ENCODE data around the gene TEX44. TPM values are rescaled to one million over a fixed set of nuclear protein-coding genes. Genes with fewer than 3 reads are reported as not detected.
"Not testable (repeated sequence)": the region's sequence is repeated elsewhere in the genome, so short reads cannot be mapped to it uniquely, and the experiment has no call there.

TEX44 gene
- total and polyA plus RNA-seq, 2 donors = 0.02 TPM; not detected in 1

DNA sequence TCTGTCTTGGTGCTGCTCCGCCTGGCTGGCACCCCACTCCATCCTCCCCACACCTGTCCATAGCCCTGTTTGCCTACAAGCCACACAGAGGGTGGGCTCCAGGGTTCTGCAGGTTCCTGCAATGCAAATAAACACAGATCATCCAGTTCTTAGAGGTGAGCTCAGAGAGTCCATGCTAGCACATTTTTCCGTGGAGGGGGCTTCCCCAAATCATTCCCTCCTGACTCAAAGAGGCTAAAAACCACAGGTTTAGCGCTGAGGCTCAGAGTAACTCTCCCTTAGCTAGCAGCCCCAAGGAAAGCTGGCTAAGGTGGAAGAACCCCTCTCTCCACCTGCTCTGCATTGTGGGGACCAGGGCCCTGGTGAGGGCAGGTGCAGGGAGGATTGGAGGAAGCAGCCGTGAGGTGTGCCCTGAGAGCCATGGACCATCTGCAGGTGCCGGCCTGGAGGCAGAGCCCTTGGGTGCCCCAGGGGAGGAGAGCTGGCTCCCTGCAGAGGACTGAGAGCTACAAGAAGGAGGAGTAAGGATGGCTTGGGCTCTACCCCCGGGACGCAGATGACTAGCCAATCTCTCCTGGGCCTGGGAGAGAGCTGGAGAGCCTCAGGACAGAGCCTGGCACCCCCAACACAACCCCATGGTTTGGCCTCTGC, 23.8 kb upstream of the TEX44 start:
- Histone ChIP-seq H3K4me1 (ENCODE audit: control insufficient read depth in 2 of 2, insufficient read depth in 2 of 2, low read length in 2 of 2) (peaks cover 0 to 12% of the 10 kb centered on the region in 2 donors), H3K27me3 (ENCODE audit: control insufficient read depth in 2 of 2, insufficient read depth in 1 of 2, low read length in 1 of 2) (no peaks in the 10 kb centered on the region), H3K27ac (ENCODE audit: low read depth in 1 of 2, low read length in 1 of 2) (no peak overlapping the region), H3K36me3 (ENCODE audit: control insufficient read depth in 2 of 2, insufficient read depth in 2 of 2, low read length in 1 of 2) (no peaks in the 10 kb centered on the region), H3K4me3 (ENCODE audit: low read length in 2 of 2) (no peak overlapping the region), H3K9me3 (ENCODE audit: control insufficient read depth in 2 of 2, insufficient read depth in 1 of 2, low read length in 1 of 2) (no peaks in the 10 kb centered on the region)
- WGBS = 77% methylated on average over 7 of the region's 7 CpGs
- DNase-seq (ENCODE audit: low read depth in 6 of 9, low spot score in 9 of 9) = no peak

DNA sequence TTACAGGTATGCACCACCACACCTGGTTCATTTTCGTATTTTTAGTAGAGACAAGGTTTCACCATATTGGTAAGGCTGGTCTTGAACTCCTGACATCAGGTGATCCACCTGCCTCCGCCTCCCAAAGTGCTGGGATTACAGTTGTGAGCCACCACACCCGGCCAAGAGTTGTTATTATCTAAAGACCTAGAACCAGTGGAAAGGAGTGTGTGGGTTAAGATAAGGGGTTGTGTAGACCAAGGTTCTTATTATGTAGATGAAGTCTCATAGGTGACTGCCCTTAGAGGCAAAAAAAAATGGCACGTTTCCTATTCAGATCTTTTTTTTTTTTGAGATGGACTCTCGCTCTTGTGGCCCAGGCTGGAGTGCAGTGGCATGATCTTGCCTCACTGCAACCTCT, 21.7 kb upstream of the TEX44 start:
- not testable (repeated sequence) for H3K4me3 ChIP-seq (ENCODE audit: low read length in 2 of 2); H3K36me3 ChIP-seq (ENCODE audit: control insufficient read depth in 2 of 2, insufficient read depth in 2 of 2, low read length in 1 of 2); DNase-seq (ENCODE audit: low read depth in 6 of 9, low spot score in 9 of 9); H3K27ac ChIP-seq (ENCODE audit: low read depth in 1 of 2, low read length in 1 of 2); H3K27me3 ChIP-seq (ENCODE audit: control insufficient read depth in 2 of 2, insufficient read depth in 1 of 2, low read length in 1 of 2); H3K9me3 ChIP-seq (ENCODE audit: control insufficient read depth in 2 of 2, insufficient read depth in 1 of 2, low read length in 1 of 2)
- 94% methylated on average over 5 of the region's 5 CpGs for WGBS
- H3K4me1 ChIP-seq (ENCODE audit: control insufficient read depth in 2 of 2, insufficient read depth in 2 of 2, low read length in 2 of 2) = peaks cover 0 to 12% of the 10 kb centered on the region in 2 donors

DNA sequence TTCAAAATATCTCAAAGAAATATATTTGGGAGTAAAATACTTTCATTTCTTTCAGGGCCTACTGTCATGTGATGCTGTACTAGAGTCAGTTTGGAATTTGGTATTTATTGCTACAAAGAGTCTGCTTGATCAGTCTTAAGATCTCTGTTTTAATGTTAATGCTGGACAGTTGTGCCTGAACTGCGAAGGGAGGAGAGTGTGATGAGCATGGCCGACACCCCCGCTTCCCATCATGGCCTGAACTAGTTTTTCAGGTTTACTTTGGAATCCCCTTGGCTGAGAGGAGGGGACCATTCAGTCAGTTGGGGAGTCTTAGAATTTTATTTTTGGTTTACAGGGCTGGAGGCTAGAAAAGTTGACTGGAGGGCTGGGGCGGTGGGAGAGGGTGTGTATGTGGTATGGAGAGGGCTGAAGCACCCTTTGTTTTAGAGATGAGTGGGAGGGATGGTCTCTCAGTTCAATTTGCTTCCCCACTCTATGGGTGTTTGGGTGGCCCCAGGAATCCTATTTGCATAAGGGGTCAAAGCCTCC, 20.9 kb upstream of the TEX44 start:
- Histone ChIP-seq H3K9me3 (ENCODE audit: control insufficient read depth in 2 of 2, insufficient read depth in 1 of 2, low read length in 1 of 2) (no peaks in the 10 kb centered on the region), H3K27ac (ENCODE audit: low read depth in 1 of 2, low read length in 1 of 2) (no peak overlapping the region), H3K36me3 (ENCODE audit: control insufficient read depth in 2 of 2, insufficient read depth in 2 of 2, low read length in 1 of 2) (no peaks in the 10 kb centered on the region), H3K4me1 (ENCODE audit: control insufficient read depth in 2 of 2, insufficient read depth in 2 of 2, low read length in 2 of 2) (peaks cover 0 to 12% of the 10 kb centered on the region in 2 donors), H3K27me3 (ENCODE audit: control insufficient read depth in 2 of 2, insufficient read depth in 1 of 2, low read length in 1 of 2) (no peaks in the 10 kb centered on the region), H3K4me3 (ENCODE audit: low read length in 2 of 2) (no peak overlapping the region)
- 93% methylated on average over 4 of the region's 4 CpGs for WGBS
- no peak for DNase-seq (ENCODE audit: low read depth in 6 of 9, low spot score in 9 of 9)

DNA sequence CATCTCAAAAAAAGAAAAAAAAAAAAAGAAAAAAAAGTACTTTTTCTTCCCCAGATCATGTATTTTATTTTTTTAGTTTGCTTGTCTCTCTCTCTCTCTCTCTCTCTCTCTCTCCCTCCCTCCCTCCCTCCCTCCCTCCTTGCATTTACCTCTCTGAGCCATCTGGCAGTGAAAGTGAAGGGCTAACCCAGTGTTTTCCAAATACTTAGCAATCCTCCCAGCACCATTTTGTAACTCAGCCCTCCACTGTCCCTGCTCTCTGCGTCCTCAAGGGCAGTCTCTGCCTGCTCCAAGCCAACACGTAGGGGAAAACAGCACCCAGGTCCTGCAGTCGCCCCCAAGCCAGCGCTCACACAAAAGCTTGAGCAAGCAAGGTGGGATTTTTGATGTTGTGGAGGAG, 19.6 kb upstream of the TEX44 start:
- H3K9me3 ChIP-seq (ENCODE audit: control insufficient read depth in 2 of 2, insufficient read depth in 1 of 2, low read length in 1 of 2) = no peaks in the 10 kb centered on the region
- no peaks in the 10 kb centered on the region for H3K36me3 ChIP-seq (ENCODE audit: control insufficient read depth in 2 of 2, insufficient read depth in 2 of 2, low read length in 1 of 2)
- no peak overlapping the region for H3K4me3 ChIP-seq (ENCODE audit: low read length in 2 of 2)
- H3K27me3 ChIP-seq (ENCODE audit: control insufficient read depth in 2 of 2, insufficient read depth in 1 of 2, low read length in 1 of 2) = no peaks in the 10 kb centered on the region
- peaks cover 0 to 12% of the 10 kb centered on the region in 2 donors for H3K4me1 ChIP-seq (ENCODE audit: control insufficient read depth in 2 of 2, insufficient read depth in 2 of 2, low read length in 2 of 2)
- H3K27ac ChIP-seq (ENCODE audit: low read depth in 1 of 2, low read length in 1 of 2) = peak overlapping the region in 1 of 2 donors; percentile 17
- no peak for DNase-seq (ENCODE audit: low read depth in 6 of 9, low spot score in 9 of 9)
- WGBS = 84% methylated on average over 4 of the region's 4 CpGs

DNA sequence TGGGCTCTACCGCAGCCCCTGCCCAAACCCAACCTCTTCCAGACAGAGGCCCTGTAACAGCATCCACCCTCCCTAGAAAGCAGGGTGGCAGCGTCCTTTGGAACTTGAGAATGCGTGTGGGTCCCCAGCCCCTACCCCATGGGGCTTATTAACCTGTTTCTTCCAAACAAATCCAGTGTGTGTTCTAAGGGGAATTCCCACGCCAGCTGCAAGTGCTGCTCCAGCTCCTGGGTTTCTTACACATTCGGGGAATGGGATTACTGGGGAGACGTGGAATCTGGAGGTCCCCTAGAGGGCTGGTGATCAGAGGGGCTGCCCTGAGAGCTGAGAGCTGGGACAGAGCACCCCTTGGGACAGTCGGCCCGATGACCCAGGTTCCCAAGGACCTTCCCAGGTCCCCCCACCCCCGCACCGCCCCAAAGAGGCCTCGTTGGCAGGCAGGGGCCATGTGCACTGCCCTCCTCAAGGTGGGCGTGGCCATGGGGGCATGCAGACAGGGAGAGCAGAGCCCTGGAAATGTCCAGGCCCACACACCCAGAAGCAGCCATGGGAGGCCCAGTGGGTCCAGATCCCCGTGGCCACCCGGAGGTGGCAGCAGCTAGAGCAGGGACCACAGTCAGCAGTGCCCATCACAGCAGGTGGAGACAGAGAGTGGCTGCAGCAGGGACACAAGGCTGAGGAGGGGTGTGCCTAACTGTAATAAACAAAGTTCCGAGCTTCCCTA, 18.8 kb upstream of the TEX44 start:
- H3K4me1 ChIP-seq (ENCODE audit: control insufficient read depth in 2 of 2, insufficient read depth in 2 of 2, low read length in 2 of 2) = peaks cover 0 to 6% of the 10 kb centered on the region in 2 donors
- whole genome bisulfite sequencing = 94% methylated on average over 15 of the region's 15 CpGs
- H3K9me3 ChIP-seq (ENCODE audit: control insufficient read depth in 2 of 2, insufficient read depth in 1 of 2, low read length in 1 of 2) = no peaks in the 10 kb centered on the region
- no peak overlapping the region for H3K4me3 ChIP-seq (ENCODE audit: low read length in 2 of 2)
- peak overlapping the region in 1 of 2 donors; percentile 17 for H3K27ac ChIP-seq (ENCODE audit: low read depth in 1 of 2, low read length in 1 of 2)
- no peaks in the 10 kb centered on the region for H3K27me3 ChIP-seq (ENCODE audit: control insufficient read depth in 2 of 2, insufficient read depth in 1 of 2, low read length in 1 of 2)
- no peaks in the 10 kb centered on the region for H3K36me3 ChIP-seq (ENCODE audit: control insufficient read depth in 2 of 2, insufficient read depth in 2 of 2, low read length in 1 of 2)
- no peak for DNase-seq (ENCODE audit: low read depth in 6 of 9, low spot score in 9 of 9)

DNA sequence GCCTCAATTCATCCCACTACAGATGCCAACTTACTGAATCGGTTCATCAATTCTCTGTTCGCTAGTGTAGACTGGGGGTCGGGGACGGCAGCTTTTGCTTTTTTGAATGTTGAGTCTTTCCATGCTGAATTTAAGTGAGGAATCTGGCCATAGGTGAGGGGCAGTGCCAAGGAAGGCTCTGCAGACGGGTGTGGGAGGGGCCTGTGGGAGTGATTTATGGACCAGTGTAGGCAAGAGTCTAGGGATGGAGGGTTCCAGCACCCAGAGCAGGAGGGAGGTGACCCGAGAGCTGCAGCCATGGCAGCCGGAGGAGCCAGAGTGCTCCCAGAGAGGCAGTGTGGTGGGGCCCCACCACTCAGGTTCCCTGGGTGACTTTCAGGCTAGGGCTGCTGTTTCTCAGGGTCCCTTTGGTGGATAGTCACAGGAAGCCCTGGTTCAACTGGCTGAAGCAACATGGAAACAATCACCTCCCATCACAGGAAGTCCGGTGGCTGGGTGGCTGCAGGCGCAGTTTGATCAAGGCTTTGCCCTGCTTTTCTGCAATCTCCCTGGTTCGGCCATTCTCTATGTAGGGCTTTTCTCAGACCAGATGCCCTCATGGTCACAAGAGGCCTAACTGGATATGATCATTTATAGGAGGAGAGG, 16.9 kb upstream of the TEX44 start:
- Histone ChIP-seq H3K27me3 (ENCODE audit: control insufficient read depth in 2 of 2, insufficient read depth in 1 of 2, low read length in 1 of 2) (no peaks in the 10 kb centered on the region), H3K36me3 (ENCODE audit: control insufficient read depth in 2 of 2, insufficient read depth in 2 of 2, low read length in 1 of 2) (no peaks in the 10 kb centered on the region), H3K9me3 (ENCODE audit: control insufficient read depth in 2 of 2, insufficient read depth in 1 of 2, low read length in 1 of 2) (no peaks in the 10 kb centered on the region), H3K27ac (ENCODE audit: low read depth in 1 of 2, low read length in 1 of 2) (no peak overlapping the region), H3K4me3 (ENCODE audit: low read length in 2 of 2) (no peak overlapping the region), H3K4me1 (ENCODE audit: control insufficient read depth in 2 of 2, insufficient read depth in 2 of 2, low read length in 2 of 2) (peaks cover 0 to 6% of the 10 kb centered on the region in 2 donors)
- DNase-seq (ENCODE audit: low read depth in 6 of 9, low spot score in 9 of 9) = no peak
- WGBS = 97% methylated on average over 10 of the region's 10 CpGs

DNA sequence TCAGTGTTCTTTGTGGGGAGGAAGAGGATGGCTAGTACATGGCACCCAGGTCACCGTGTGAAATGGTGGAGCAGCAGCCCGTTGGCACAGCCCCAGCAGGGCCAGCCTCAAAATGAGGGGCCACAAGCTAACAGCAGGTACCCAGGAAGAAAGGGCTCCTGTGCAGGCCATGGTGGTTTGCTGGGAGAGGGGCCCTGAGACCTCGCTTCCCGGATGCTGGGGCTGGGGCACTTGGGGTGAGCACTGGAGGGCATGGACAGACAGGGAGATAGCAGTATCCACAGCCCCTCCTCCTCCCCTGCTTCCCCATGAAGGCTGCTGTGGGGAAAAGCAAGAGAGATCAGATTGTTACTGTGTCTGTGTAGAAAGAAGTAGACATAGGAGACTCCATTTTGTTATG, 16.2 kb upstream of the TEX44 start:
- no peaks in the 10 kb centered on the region for H3K27me3 ChIP-seq (ENCODE audit: control insufficient read depth in 2 of 2, insufficient read depth in 1 of 2, low read length in 1 of 2)
- WGBS = 96% methylated on average over 4 of the region's 4 CpGs
- H3K9me3 ChIP-seq (ENCODE audit: control insufficient read depth in 2 of 2, insufficient read depth in 1 of 2, low read length in 1 of 2) = no peaks in the 10 kb centered on the region
- H3K4me3 ChIP-seq (ENCODE audit: low read length in 2 of 2) = no peak overlapping the region
- no peak overlapping the region for H3K27ac ChIP-seq (ENCODE audit: low read depth in 1 of 2, low read length in 1 of 2)
- no peaks in the 10 kb centered on the region for H3K36me3 ChIP-seq (ENCODE audit: control insufficient read depth in 2 of 2, insufficient read depth in 2 of 2, low read length in 1 of 2)
- peaks cover 0 to 6% of the 10 kb centered on the region in 2 donors for H3K4me1 ChIP-seq (ENCODE audit: control insufficient read depth in 2 of 2, insufficient read depth in 2 of 2, low read length in 2 of 2)
- no peak for DNase-seq (ENCODE audit: low read depth in 6 of 9, low spot score in 9 of 9)

DNA sequence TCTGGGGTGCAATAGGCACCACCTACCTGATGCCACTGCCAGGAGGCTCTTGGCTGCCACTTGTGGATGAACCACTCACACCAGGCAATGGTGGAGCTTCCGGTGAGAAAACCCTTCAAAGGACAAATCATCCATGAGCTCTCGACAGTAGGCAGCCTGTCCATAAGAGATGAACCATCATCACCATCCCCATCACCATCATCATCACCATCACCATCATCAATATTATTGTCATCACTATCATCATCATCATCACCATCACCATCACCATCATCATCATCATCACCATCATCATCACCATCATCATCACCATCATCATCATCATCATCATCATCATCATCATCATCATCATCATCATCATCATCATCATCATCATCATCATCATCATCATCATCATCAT, 14.0 kb upstream of the TEX44 start:
- H3K27ac ChIP-seq (ENCODE audit: low read depth in 1 of 2, low read length in 1 of 2); H3K27me3 ChIP-seq (ENCODE audit: control insufficient read depth in 2 of 2, insufficient read depth in 1 of 2, low read length in 1 of 2); H3K4me3 ChIP-seq (ENCODE audit: low read length in 2 of 2); H3K9me3 ChIP-seq (ENCODE audit: control insufficient read depth in 2 of 2, insufficient read depth in 1 of 2, low read length in 1 of 2); DNase-seq (ENCODE audit: low read depth in 6 of 9, low spot score in 9 of 9); H3K36me3 ChIP-seq (ENCODE audit: control insufficient read depth in 2 of 2, insufficient read depth in 2 of 2, low read length in 1 of 2); H3K4me1 ChIP-seq (ENCODE audit: control insufficient read depth in 2 of 2, insufficient read depth in 2 of 2, low read length in 2 of 2): not testable (repeated sequence)
- WGBS = 100% methylated on average over 2 of the region's 2 CpGs

DNA sequence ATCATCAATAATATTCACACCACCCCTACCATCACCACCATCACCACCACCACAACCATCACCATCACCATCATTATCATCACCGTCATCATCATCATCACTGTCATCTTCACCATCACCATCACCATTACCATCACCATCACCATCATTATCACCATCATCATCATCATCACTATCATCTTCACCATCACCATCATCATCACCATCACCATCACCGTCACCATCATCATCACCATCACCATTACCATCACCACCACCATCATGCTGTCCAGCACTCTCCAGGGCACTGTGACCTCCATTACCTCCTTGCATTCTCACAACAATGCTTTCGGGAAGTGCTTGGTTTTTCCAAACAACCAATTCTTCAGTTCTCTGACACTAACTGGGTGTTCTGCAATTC, 13.1 kb upstream of the TEX44 start:
- 99% methylated on average over 3 of the region's 3 CpGs for WGBS
- no peak overlapping the region for H3K4me3 ChIP-seq (ENCODE audit: low read length in 2 of 2)
- no peak for DNase-seq (ENCODE audit: low read depth in 6 of 9, low spot score in 9 of 9)
- H3K36me3 ChIP-seq (ENCODE audit: control insufficient read depth in 2 of 2, insufficient read depth in 2 of 2, low read length in 1 of 2) = no peaks in the 10 kb centered on the region
- no peaks in the 10 kb centered on the region for H3K4me1 ChIP-seq (ENCODE audit: control insufficient read depth in 2 of 2, insufficient read depth in 2 of 2, low read length in 2 of 2)
- H3K27ac ChIP-seq (ENCODE audit: low read depth in 1 of 2, low read length in 1 of 2) = no peak overlapping the region
- no peaks in the 10 kb centered on the region for H3K27me3 ChIP-seq (ENCODE audit: control insufficient read depth in 2 of 2, insufficient read depth in 1 of 2, low read length in 1 of 2)
- no peaks in the 10 kb centered on the region for H3K9me3 ChIP-seq (ENCODE audit: control insufficient read depth in 2 of 2, insufficient read depth in 1 of 2, low read length in 1 of 2)
